ENCODE data around the gene SLFNL1. TPM values are rescaled to one million over a fixed set of nuclear protein-coding genes. Genes with fewer than 3 reads are reported as not detected.

The SLFNL1 gene
- 0.14 and 0.26 TPM in 2 replicates for total RNA-seq

GRCh38 chr1:41021526-41022308 is at the start of gene SLFNL1:
Gene SLFNL1, minus strand, starts transcription at chr1:41021725. Its CDS starts 1,065 bp downstream, at chr1:41020660.
- H3K4me1 Mint-ChIP-seq, result peaks cover 3% of the 10 kb centered on the region
- no peak for DNase-seq
- H3K27me3 Mint-ChIP-seq, result no peaks in the 10 kb centered on the region
- intact Hi-C loops (cut with micrococcal nuclease), result no loop called here
- H3K9me3 Mint-ChIP-seq, result no peaks in the 10 kb centered on the region
- no peak within 1 kb of the TSS for H3K4me3 Mint-ChIP-seq
- no peak within 1 kb of the TSS for H3K27ac Mint-ChIP-seq
- H3K36me3 Mint-ChIP-seq (ENCODE audit: low read depth), result peaks cover 21% of the 10 kb centered on the region

GRCh38 chr1:41056907-41057306 is 35.4 kb upstream of the SLFNL1 start:
- no peak for DNase-seq
- Mint-ChIP-seq H3K4me3 (no peak overlapping the region), H3K27me3 (no peaks in the 10 kb centered on the region), H3K4me1 (no peaks in the 10 kb centered on the region), H3K36me3 (ENCODE audit: low read depth) (peaks cover 14% of the 10 kb centered on the region), H3K9me3 (no peaks in the 10 kb centered on the region), H3K27ac (no peak overlapping the region)
- intact Hi-C loops (cut with micrococcal nuclease), result no loop called here

- intact Hi-C loops (cut with micrococcal nuclease), result no loop called here
- no peaks in the 10 kb centered on the region for H3K9me3 Mint-ChIP-seq
- H3K27me3 Mint-ChIP-seq, result no peaks in the 10 kb centered on the region
- H3K4me3 Mint-ChIP-seq, result no peak overlapping the region
- no peaks in the 10 kb centered on the region for H3K4me1 Mint-ChIP-seq
- no peak overlapping the region for H3K27ac Mint-ChIP-seq
- no peak for DNase-seq
- H3K36me3 Mint-ChIP-seq (ENCODE audit: low read depth), result peaks cover 4% of the 10 kb centered on the region
Observed at GRCh38 chr1:41053316-41053715, 31.8 kb upstream of the SLFNL1 start.

- DNase-seq, result no peak
- H3K9me3 Mint-ChIP-seq, result no peaks in the 10 kb centered on the region
- H3K27ac Mint-ChIP-seq, result no peak overlapping the region
Observed at GRCh38 chr1:41051022-41051421, 29.5 kb upstream of the SLFNL1 start.

GRCh38 chr1:41048540-41048939 is 27.0 kb upstream of the SLFNL1 start:
- intact Hi-C loops (cut with micrococcal nuclease), result no loop called here
- H3K4me1 Mint-ChIP-seq, result peaks cover 8% of the 10 kb centered on the region
- H3K4me3 Mint-ChIP-seq, result no peak overlapping the region
- H3K27me3 Mint-ChIP-seq, result no peaks in the 10 kb centered on the region
- no peak overlapping the region for H3K27ac Mint-ChIP-seq
- no peaks in the 10 kb centered on the region for H3K9me3 Mint-ChIP-seq
- no peak for DNase-seq
- H3K36me3 Mint-ChIP-seq (ENCODE audit: low read depth), result peaks cover 23% of the 10 kb centered on the region

More at GRCh38 chr1:41051022-41051421, 29.5 kb upstream of the SLFNL1 start:
- intact Hi-C loops (cut with micrococcal nuclease), result no loop called here
- Mint-ChIP-seq H3K36me3 (ENCODE audit: low read depth) (peaks cover 16% of the 10 kb centered on the region), H3K4me1 (no peaks in the 10 kb centered on the region), H3K27me3 (no peaks in the 10 kb centered on the region), H3K4me3 (no peak overlapping the region)

- Mint-ChIP-seq H3K4me3 (no peak overlapping the region), H3K27me3 (no peaks in the 10 kb centered on the region), H3K9me3 (no peaks in the 10 kb centered on the region), H3K36me3 (ENCODE audit: low read depth) (peaks cover 23% of the 10 kb centered on the region), H3K27ac (no peak overlapping the region), H3K4me1 (peaks cover 8% of the 10 kb centered on the region)
- intact Hi-C loops (cut with micrococcal nuclease), result no loop called here
- DNase-seq, result no peak
Observed at GRCh38 chr1:41046347-41046775, 24.8 kb upstream of the SLFNL1 start.

GRCh38 chr1:41045740-41046139 is 24.2 kb upstream of the SLFNL1 start:
- H3K27ac Mint-ChIP-seq, result no peak overlapping the region

GRCh38 chr1:41044187-41044586 is 22.7 kb upstream of the SLFNL1 start:
- H3K9me3 Mint-ChIP-seq, result no peaks in the 10 kb centered on the region
- peaks cover 8% of the 10 kb centered on the region for H3K4me1 Mint-ChIP-seq
- H3K27me3 Mint-ChIP-seq, result no peaks in the 10 kb centered on the region
- H3K4me3 Mint-ChIP-seq, result no peak overlapping the region
- no peak for DNase-seq
- peaks cover 26% of the 10 kb centered on the region for H3K36me3 Mint-ChIP-seq (ENCODE audit: low read depth)
- peak overlapping the region; percentile 67 for H3K27ac Mint-ChIP-seq
- intact Hi-C loops (cut with micrococcal nuclease), result no loop called here

More at GRCh38 chr1:41045740-41046139, 24.2 kb upstream of the SLFNL1 start:
- H3K9me3 Mint-ChIP-seq, result no peaks in the 10 kb centered on the region
- intact Hi-C loops (cut with micrococcal nuclease), result no loop called here
- peaks cover 8% of the 10 kb centered on the region for H3K4me1 Mint-ChIP-seq
- H3K4me3 Mint-ChIP-seq, result no peak overlapping the region
- DNase-seq, result no peak
- no peaks in the 10 kb centered on the region for H3K27me3 Mint-ChIP-seq
- peaks cover 21% of the 10 kb centered on the region for H3K36me3 Mint-ChIP-seq (ENCODE audit: low read depth)

GRCh38 chr1:41041614-41042270 is 20.2 kb upstream of the SLFNL1 start:
- H3K4me1 Mint-ChIP-seq, result peaks cover 8% of the 10 kb centered on the region
- H3K36me3 Mint-ChIP-seq (ENCODE audit: low read depth), result peaks cover 15% of the 10 kb centered on the region
- no peaks in the 10 kb centered on the region for H3K27me3 Mint-ChIP-seq
- no peak overlapping the region for H3K27ac Mint-ChIP-seq
- no peak overlapping the region for H3K4me3 Mint-ChIP-seq
- H3K9me3 Mint-ChIP-seq, result no peaks in the 10 kb centered on the region
- intact Hi-C loops (cut with micrococcal nuclease), result no loop called here
- no peak for DNase-seq

GRCh38 chr1:41038110-41038509 is 16.6 kb upstream of the SLFNL1 start:
- Mint-ChIP-seq H3K27ac (no peak overlapping the region), H3K4me3 (no peak overlapping the region), H3K9me3 (no peaks in the 10 kb centered on the region), H3K27me3 (no peaks in the 10 kb centered on the region), H3K36me3 (ENCODE audit: low read depth) (peaks cover 14% of the 10 kb centered on the region), H3K4me1 (no peaks in the 10 kb centered on the region)
- intact Hi-C loops (cut with micrococcal nuclease), result no loop called here
- no peak for DNase-seq

GRCh38 chr1:41037116-41037903 is 15.8 kb upstream of the SLFNL1 start:
- DNase-seq, result no peak
- no peak overlapping the region for H3K27ac Mint-ChIP-seq
- H3K36me3 Mint-ChIP-seq (ENCODE audit: low read depth), result peaks cover 17% of the 10 kb centered on the region
- no peaks in the 10 kb centered on the region for H3K27me3 Mint-ChIP-seq
- intact Hi-C loops (cut with micrococcal nuclease), result no loop called here
- no peaks in the 10 kb centered on the region for H3K4me1 Mint-ChIP-seq
- H3K9me3 Mint-ChIP-seq, result no peaks in the 10 kb centered on the region
- H3K4me3 Mint-ChIP-seq, result no peak overlapping the region

- Mint-ChIP-seq H3K27me3 (no peaks in the 10 kb centered on the region), H3K36me3 (ENCODE audit: low read depth) (peaks cover 36% of the 10 kb centered on the region), H3K27ac (peak overlapping the region; percentile 12), H3K9me3 (no peaks in the 10 kb centered on the region), H3K4me1 (no peaks in the 10 kb centered on the region), H3K4me3 (no peak overlapping the region)
- no peak for DNase-seq
- intact Hi-C loops (cut with micrococcal nuclease), result no loop called here
Observed at GRCh38 chr1:41033272-41033671, 11.7 kb upstream of the SLFNL1 start.

GRCh38 chr1:41032147-41032546 is 10.6 kb upstream of the SLFNL1 start:
- Mint-ChIP-seq H3K36me3 (ENCODE audit: low read depth) (peaks cover 41% of the 10 kb centered on the region), H3K27ac (peak overlapping the region; percentile 27), H3K27me3 (no peaks in the 10 kb centered on the region), H3K9me3 (no peaks in the 10 kb centered on the region), H3K4me1 (no peaks in the 10 kb centered on the region), H3K4me3 (no peak overlapping the region)
- DNase-seq, result no peak
- intact Hi-C loops (cut with micrococcal nuclease), result no loop called here
